GM18511 (cell line): Measurements from ENCODE around the gene MTNR1B.

ENCODE experiments used
- ATAC-seq: cut with Tn5 transposase; IDR thresholded peaks from one replicate; pipeline ENCODE4 v1.9.1; 2021; ENCODE audit warnings: mild to moderate bottlenecking, moderate library complexity; ENCODE audit not compliant: unreplicated experiment

Gene MTNR1B

DNA sequence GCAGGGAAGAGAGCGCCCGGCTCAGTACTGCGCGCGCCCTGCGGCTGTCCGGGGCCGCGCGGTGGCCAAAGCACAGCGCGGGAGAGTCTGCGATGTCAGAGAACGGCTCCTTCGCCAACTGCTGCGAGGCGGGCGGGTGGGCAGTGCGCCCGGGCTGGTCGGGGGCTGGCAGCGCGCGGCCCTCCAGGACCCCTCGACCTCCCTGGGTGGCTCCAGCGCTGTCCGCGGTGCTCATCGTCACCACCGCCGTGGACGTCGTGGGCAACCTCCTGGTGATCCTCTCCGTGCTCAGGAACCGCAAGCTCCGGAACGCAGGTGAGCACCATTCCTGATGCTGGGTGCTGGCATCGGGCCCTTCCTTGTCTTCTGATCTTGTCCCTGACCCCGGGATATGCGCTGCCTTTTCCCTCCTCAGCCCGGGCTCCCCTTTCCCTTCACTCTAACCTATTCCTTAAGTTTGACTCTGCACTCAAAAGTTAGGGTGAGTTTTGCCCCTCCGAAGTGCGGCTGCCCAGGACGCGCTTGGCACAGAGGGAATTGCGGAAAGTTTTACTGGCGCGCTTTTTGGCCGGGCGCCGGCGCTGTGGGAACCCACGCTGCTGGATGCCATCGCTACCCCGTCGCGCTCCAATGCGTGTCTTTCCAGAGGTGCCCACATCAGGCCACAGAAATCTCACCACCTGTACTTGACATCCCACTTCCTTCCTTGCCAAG lies at the start of gene MTNR1B:
Gene MTNR1B, plus strand, starts transcription at position 18 of the 714 bp plus-strand sequence. Its CDS starts 75 bp downstream, at position 93.
- ATAC-seq = no peak

- no peak for ATAC-seq
Observed at GRCh38 chr11:92920331-92920730, 49.1 kb upstream of the MTNR1B start.

- no peak for ATAC-seq
Observed at GRCh38 chr11:92922731-92923130, 46.7 kb upstream of the MTNR1B start.

GRCh38 chr11:92929246-92929645 lies 40.2 kb upstream of the MTNR1B start:
- ATAC-seq = no peak

- ATAC-seq = no peak
Observed at GRCh38 chr11:92929653-92930052, 39.8 kb upstream of the MTNR1B start.

- ATAC-seq = no peak
Observed at GRCh38 chr11:92931746-92932422, 37.6 kb upstream of the MTNR1B start.

GRCh38 chr11:92939305-92939704 lies 30.1 kb upstream of the MTNR1B start:
- no peak for ATAC-seq

- peak; percentile 89 for ATAC-seq
Observed at GRCh38 chr11:92941676-92942571, 27.5 kb upstream of the MTNR1B start.

- no peak for ATAC-seq
Observed at GRCh38 chr11:92946707-92947106, 22.7 kb upstream of the MTNR1B start.

DNA sequence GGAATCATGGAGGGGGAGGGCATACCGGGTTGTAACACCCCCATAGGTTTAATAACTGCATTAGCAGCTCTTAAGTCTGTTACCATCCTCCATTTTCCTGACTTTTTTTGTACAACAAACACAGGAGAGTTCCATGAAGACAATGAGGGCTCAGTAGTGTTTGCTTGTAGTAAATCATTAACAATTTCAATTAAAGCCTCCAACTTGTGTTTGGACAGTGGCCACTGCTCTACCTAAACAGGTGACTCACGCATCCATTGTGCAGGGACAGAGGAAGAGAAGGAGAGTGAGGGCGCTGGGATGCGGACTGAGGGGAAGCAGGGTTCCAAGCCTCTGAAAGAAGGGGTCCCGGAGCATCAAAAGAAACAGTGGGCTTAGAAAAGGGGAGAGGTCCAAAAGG lies 21.3 kb upstream of the MTNR1B start:
- no peak for ATAC-seq

DNA sequence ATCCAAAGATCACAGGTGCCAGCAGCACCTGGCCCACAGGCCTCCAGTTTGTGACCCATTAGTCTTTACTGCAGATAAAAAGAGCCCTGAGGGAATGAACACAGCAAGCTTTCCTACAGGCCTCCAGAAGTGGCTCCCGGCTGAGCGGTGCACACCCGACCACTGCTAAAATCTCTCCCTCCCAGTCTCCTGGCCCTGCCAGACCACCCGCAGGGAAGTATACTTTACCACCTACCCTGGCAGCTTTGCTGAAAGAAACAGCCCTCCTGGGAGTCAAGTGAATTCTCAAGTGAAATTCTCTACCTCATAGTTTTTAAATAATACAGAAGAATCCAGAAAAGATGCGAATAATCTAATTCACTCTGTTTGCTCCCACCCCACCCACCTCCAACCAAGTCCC lies 15.4 kb upstream of the MTNR1B start:
- ATAC-seq = no peak

DNA sequence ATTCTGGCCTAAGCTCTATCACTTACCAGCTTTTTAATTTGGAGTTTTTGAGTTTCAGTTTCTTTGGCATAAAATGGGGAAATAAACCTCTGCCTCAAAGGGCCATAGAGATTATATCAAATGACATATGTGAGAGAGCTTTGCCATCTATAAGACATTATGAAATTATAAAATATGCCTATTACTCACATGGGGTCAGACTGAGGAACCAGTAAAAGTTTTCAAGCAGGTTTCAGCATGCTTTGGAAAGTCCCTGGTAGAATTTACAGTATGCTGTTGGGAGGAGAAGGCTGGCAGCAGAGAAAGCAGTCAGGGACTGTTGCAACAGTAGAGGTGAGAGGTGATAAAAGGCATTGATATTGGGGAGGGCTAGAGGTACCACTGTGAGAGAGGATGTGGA lies 13.6 kb upstream of the MTNR1B start:
- ATAC-seq = no peak

GRCh38 chr11:92960886-92961285 lies 8.6 kb upstream of the MTNR1B start:
- ATAC-seq = no peak

GRCh38 chr11:92962446-92962845 lies 7.0 kb upstream of the MTNR1B start:
- no peak for ATAC-seq

- no peak for ATAC-seq
Observed at GRCh38 chr11:92964471-92964870, 5.0 kb upstream of the MTNR1B start.

GRCh38 chr11:92965196-92965595 lies 4.3 kb upstream of the MTNR1B start:
- ATAC-seq = no peak

DNA sequence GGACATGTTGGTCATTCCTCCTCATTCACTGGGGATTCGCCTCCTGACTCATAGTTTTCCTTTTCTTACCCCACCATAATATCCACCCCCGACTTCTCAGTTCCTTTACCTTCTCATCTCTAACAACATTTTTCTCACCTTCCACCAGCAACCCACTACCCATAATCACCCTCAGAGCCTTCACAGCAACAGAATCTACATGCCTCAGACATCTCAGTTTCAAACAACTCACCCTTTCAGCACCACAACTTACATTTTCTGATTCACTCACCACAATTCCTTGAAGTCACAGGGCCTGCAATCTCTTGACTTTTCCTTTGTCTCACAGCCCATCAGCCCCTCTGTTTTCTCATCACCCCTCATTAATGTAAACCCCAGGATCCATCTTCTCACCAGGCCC lies 2.3 kb upstream of the MTNR1B start:
- no peak for ATAC-seq

GRCh38 chr11:92967867-92968266 lies 1.6 kb upstream of the MTNR1B start:
- ATAC-seq = no peak

DNA sequence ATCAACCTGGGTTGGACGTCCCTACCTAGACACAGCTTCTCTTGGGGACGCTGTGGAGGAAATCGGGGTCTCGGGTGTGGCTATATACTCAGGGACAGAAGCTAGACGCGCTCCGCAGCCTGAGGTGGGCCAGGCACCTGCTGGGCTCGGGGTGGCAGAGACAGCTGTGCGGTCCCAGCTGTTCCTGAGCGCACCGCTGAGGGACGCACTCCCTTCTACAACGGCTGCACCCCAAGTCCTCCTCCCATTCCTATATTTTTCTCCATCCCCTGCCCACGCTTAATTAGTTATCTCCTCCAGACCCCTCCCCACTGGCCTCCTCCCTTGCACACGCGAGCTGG lies 188 bp upstream of the MTNR1B start:
- no peak for ATAC-seq

DNA sequence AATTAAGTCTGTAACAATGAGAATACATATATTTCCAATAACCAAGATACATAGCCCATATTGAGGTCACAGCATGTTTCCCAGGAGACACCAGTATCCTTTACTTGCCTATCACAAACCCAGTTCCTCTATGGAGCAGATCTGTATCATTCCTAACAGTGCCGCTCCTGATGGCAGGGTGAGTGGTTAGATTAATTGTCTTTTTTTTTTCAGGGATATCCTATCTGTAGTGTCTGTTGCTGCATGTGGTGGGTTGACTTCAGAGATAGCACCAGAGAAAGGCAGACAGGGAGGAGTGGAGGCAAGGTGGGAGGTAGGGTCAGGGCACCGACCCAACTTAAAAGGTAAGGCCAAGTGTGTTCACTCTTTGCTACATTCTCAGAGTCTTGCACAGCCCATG lies 2.8 kb downstream of the MTNR1B start:
- ATAC-seq = no peak

- no peak for ATAC-seq
Observed at GRCh38 chr11:92975285-92975684, 5.8 kb downstream of the MTNR1B start.

DNA sequence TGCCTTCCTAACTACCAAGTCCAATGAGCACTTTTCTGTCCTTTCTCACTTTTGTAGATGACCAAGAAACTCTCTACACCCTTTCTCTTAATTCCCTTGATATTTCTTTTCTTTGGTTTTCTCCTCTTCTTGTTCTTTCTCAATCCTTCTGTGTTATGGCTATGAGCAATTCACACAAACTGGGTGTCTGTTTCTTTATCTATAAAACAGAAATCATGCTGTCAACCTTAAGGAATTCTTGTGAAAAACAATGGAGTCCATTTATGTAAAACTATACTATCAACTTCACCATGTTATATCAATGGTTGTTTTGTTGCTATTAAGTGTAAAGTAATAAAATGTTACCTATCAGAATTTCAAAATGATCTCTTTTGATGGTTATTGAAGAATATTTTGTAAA lies 7.2 kb downstream of the MTNR1B start:
- no peak for ATAC-seq
